ENCODE measurements around the gene CHRDL2.

CHRDL2 gene

DNA sequence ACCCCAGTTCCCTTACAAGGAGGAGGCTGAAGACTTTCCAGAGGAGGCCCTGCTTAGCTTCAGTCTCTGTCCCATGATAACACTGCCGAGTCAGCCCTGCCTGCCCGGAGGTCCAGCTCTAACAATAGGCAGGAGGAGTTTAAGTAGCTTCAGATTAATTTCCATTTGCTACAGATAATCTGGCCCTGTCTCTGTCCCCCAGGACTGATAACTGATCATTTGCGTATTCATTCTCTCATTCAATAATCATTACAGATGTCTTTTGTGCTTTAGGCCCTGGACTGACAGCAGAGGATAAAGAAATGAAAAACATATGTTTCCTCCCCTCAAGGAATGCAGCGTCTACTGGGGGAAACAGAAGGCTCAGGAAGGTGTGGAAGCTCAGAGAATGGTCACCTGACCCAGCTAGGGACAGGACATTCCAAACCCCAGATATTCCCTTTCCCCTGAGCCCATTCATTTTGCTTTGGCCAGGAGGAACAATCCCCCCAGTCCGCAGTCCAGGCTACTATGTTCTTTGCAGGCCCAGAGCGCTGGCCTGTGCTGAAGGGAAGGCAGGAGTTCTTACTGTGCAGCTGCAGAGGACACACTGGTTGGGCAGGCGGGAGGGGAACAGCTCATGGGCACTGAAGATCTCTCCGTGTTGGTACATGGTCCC, 20.8 kb downstream of the CHRDL2 start:
- DNase-seq (ENCODE audit: low read depth), result no peak

DNA sequence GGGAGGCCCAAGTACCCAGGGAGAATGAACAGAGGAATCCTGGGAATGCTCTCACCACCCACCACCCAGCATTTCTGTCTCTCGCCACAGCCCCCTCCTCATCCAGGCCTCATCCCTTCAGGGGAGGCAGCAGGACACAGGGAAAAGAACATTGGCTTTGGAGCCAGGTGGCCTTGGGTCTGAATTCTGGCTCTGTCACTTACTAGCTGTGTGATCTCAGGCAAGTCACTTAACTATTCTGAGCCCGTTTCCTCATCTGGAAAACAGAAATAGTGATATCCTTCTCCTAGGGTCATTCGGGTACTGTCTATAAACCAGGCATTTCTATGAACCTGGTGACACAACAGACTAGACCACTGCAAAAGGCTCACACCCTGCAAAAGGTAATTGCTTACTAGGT, 22.1 kb downstream of the CHRDL2 start:
- no peak for DNase-seq (ENCODE audit: low read depth)

GRCh38 chr11:74707602-74708510, 23.4 kb downstream of the CHRDL2 start:
- no peak for DNase-seq (ENCODE audit: low read depth)

- DNase-seq (ENCODE audit: low read depth), result no peak
Measured at GRCh38 chr11:74707182-74707581, 24.0 kb downstream of the CHRDL2 start.

- no peak for DNase-seq (ENCODE audit: low read depth)
Measured at GRCh38 chr11:74703211-74703610, 28.0 kb downstream of the CHRDL2 start.

- peak; percentile 30 for DNase-seq (ENCODE audit: low read depth)
Measured at GRCh38 chr11:74702383-74703007, 28.7 kb downstream of the CHRDL2 start.

- no peak for DNase-seq (ENCODE audit: low read depth)
Measured at GRCh38 chr11:74701351-74701750, 29.9 kb downstream of the CHRDL2 start.

GRCh38 chr11:74699615-74700396, 31.4 kb downstream of the CHRDL2 start:
- no peak for DNase-seq (ENCODE audit: low read depth)

GRCh38 chr11:74697722-74698121, 33.5 kb downstream of the CHRDL2 start:
- no peak for DNase-seq (ENCODE audit: low read depth)

DNA sequence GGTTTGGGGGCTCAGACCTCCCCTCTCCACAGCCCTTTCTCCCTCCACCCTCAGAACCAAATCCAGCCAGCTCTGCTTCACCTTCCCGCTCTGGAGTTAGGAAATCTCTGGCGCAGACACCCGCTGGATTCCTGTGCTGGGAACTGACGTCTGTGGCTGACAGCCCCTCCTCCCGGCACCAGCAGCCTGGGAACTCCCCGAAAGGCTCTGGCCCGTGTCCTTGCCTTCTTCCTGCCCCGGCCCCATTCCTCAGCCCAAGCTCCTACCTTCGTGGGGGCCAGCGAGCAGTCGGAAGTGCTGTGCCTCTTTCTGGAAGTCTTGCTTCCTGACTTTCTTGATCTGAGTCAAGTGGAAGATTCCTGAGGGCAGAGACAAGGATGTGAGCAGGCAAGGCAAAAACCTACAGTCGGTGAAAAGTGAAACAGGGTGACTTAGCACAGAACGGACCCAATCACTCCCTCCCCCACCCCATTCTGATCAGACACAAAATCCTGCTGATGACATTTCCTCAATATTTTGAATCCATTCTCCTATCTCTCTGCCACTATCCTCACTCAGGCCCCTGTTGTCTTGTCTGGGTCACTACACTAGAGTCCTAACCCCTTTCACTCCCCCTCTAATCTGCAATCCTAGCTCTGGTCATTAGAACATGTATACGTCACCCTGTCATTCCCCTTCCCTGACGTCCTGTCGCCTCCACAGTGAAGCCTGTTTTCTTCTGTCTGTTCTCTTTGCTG, 34.1 kb downstream of the CHRDL2 start:
- no peak for DNase-seq (ENCODE audit: low read depth)

- no peak for DNase-seq (ENCODE audit: low read depth)
Measured at GRCh38 chr11:74696500-74696899, 34.7 kb downstream of the CHRDL2 start.

DNA sequence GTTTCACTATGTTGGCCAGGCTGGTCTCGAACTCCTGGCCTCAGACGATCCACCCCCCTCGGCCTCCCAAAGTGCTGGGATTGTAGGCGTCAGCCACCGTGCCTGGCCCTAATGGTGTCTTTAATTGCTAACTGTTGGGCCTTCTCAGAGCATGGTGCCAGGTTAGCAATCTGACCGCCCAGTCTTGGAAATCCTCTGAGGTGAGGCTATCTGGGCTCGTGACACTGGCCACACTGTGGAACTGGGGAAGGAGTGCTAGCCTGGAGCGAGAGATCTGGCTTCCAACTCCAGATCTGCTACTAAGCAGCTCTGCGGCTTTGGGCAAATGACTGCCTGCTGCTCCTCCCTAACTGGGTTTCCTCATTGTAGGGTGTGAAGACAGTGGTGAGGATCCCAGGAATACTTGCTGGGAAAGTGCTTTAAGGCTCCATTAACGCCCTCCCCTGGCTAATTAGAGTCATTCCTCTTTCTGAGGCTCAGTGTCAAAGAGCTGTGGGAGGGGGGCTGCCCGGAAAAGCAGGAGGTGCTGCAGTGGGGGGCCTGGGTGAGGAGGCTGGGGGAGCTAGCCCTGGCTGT, 35.4 kb downstream of the CHRDL2 start:
- DNase-seq (ENCODE audit: low read depth), result no peak

GRCh38 chr11:74694136-74694930, 36.9 kb downstream of the CHRDL2 start:
- no peak for DNase-seq (ENCODE audit: low read depth)

DNA sequence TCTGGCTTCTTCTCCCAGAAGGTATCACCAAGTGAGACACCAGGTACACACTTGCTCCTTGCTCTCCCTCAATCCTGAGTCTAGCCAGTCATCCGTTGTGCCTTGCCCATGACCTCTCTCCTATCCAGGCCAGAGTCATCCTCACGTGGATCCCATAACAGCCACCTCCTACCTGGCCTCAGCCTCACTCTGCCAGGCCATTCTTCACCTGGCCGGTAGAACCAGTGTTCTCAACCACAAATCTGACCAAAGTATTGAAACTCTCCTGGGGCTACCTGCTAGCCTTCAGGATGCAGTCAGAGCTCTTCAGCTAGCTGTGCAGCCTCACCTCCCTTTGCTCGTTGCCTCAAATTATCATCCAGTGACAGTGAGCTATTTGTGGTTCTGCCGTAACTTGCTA, 37.7 kb downstream of the CHRDL2 start:
- DNase-seq (ENCODE audit: low read depth), result no peak

- DNase-seq (ENCODE audit: low read depth), result no peak
Measured at GRCh38 chr11:74691755-74692154, 39.5 kb downstream of the CHRDL2 start.

GRCh38 chr11:74689666-74690065, 41.6 kb downstream of the CHRDL2 start:
- DNase-seq (ENCODE audit: low read depth), result no peak

- DNase-seq (ENCODE audit: low read depth), result no peak
Measured at GRCh38 chr11:74687237-74688023, 43.8 kb downstream of the CHRDL2 start.

GRCh38 chr11:74686792-74687191, 44.4 kb downstream of the CHRDL2 start:
- no peak for DNase-seq (ENCODE audit: low read depth)

DNA sequence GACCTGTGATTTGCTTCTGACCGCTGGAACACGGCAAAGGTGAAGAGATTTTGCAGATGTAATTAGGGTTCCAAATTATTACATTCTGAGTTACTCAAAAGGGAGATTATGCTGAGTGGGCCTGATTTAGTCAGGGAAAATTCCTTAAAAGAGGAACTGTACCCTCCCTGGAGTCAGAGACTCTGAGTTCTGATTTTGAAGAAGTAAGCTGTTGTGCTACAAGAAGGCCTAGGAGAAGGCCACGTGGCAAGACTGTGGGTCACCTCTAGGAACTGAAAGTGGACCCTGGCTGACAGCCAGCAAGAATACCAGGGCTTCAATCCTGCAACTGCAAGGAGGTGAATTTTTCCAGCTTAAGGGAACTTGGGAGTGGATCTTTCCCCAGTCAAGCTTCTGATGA, 45.3 kb downstream of the CHRDL2 start:
- DNase-seq (ENCODE audit: low read depth), result no peak
